K562 (cell line): ENCODE measurements around the gene MATN1. TPM values are rescaled to one million over a fixed set of nuclear protein-coding genes. Genes with fewer than 3 reads are reported as not detected.

Experiments used
- ATAC-seq: fragments of 200-7000 bp; cut with Tn5 transposase; 3 replicates; pipeline ENCODE4 v1.9.1; 2020; ENCODE audit warnings: moderate library complexity
- BruUV-seq: library from RNA; stranded (reverse); fragments of 400-500 nt; replicated peaks from 2 replicates; lab custom pipeline; 2021; lab: Mats Ljungman, UMichigan
- CTCF ChIA-PET: fragments of 300-600 bp; formaldehyde crosslinking; extraction: SDS; loops from one replicate; lab custom pipeline; 2021; ENCODE audit warnings: low intra/inter-chr PET ratio; lab: Yijun Ruan, JAX
- POLR2A ChIA-PET: fragments of 300-600, 350-650 bp; sonication (Branson Sonifier 250); formaldehyde crosslinking; extraction: SDS; loops from one replicate; lab custom pipeline; 2021; ENCODE audit warnings: antibody characterized with exemption, inconsistent platforms; lab: Yijun Ruan, JAX
- DNase-seq, 4 experiments: peaks; one replicate each; pipeline versions ENCODE4 v3.0.0 to v3.0.0-alpha.2; 2011 to 2018; ENCODE audit warnings: low spot score in 3 of 4, mixed read lengths in 3 of 4; ENCODE audit errors: extremely low read depth in 1 of 4
- FAIRE-seq: peaks from 2 replicates; lab custom pipeline; 2011; peaks lifted over from hg19 to GRCh38; lab: Jason Lieb, UNC
- H2AFZ ChIP-seq: 2 replicates; pipeline ENCODE4 v1.6.0; 2011; ENCODE audit warnings: low read depth, low read length, control low read depth, inconsistent platforms
- H3K27ac ChIP-seq: fragments of 200-600 bp; 3 replicates; pipeline ENCODE4 v1.8.0; 2011; ENCODE audit warnings: low read depth, mild to moderate bottlenecking, control low read depth, inconsistent platforms, low read length, moderate library complexity, mixed read lengths; ENCODE audit errors: extremely low read depth
- H3K27me3 ChIP-seq, 2 experiments: fragments of 300-600 bp in 1 of 2; 2 replicates in 1 of 2; 3 replicates in 1 of 2; pipeline versions ENCODE4 v1.6.0 to v1.8.0; 2011; ENCODE audit warnings: inconsistent platforms in 2 of 2, low read length in 2 of 2, mild to moderate bottlenecking in 1 of 2, mixed read lengths in 1 of 2, moderate library complexity in 1 of 2; ENCODE audit not compliant: control insufficient read depth in 2 of 2, insufficient read depth in 2 of 2
- H3K36me3 ChIP-seq: fragments of 300-600 bp; 3 replicates; pipeline ENCODE4 v1.8.0; 2011; ENCODE audit warnings: mild to moderate bottlenecking, low read length, inconsistent platforms; ENCODE audit not compliant: control insufficient read depth, insufficient read depth
- H3K4me1 ChIP-seq, 2 experiments: fragments of 200-600 bp in 1 of 2; replicated peaks in 1 of 2; 2 replicates in 1 of 2; 3 replicates in 1 of 2; pipeline versions ENCODE4 v1.5.1 to v1.8.0; 2011; ENCODE audit warnings: inconsistent platforms in 2 of 2, low read length in 2 of 2, mild to moderate bottlenecking in 1 of 2, mixed read lengths in 1 of 2, moderate library complexity in 1 of 2; ENCODE audit not compliant: control insufficient read depth in 2 of 2, insufficient read depth in 2 of 2
- H3K4me2 ChIP-seq: 2 replicates; pipeline ENCODE4 v1.6.1; 2011; ENCODE audit warnings: low read length, control low read depth, inconsistent platforms, mixed read lengths; ENCODE audit not compliant: insufficient read depth
- H3K4me3 ChIP-seq: fragments of 200-600 bp; sonication (generic), shearing (Covaris generic); 2 replicates; pipeline ENCODE4 v1.5.1; 2016; ENCODE audit warnings: control low read depth, inconsistent platforms
- H3K79me2 ChIP-seq: fragments of 200-600 bp; 3 replicates; pipeline ENCODE4 v1.8.0; 2011; ENCODE audit warnings: low read length, inconsistent platforms; ENCODE audit not compliant: control insufficient read depth, insufficient read depth
- H3K9ac ChIP-seq, 2 experiments: 2 replicates each; pipeline versions ENCODE4 v1.6.0 to v1.6.1; 2011; ENCODE audit warnings: low read depth in 2 of 2, low read length in 2 of 2, control low read depth in 1 of 2, inconsistent platforms in 1 of 2, mild to moderate bottlenecking in 1 of 2, mixed read lengths in 1 of 2; ENCODE audit not compliant: insufficient read depth in 1 of 2
- H3K9me1 ChIP-seq: one replicate; pipeline ENCODE4 v1.6.0; 2011; ENCODE audit warnings: inconsistent platforms, mild to moderate bottlenecking, low read length, moderate library complexity; ENCODE audit not compliant: control insufficient read depth, insufficient read depth
- H3K9me3 ChIP-seq: replicated peaks from 2 replicates; pipeline ENCODE4 v1.5.1; 2011; ENCODE audit warnings: low read depth, low read length, inconsistent platforms; ENCODE audit not compliant: control insufficient read depth, insufficient read depth
- H4K20me1 ChIP-seq: replicated peaks from 2 replicates; pipeline ENCODE4 v1.6.1; 2011; ENCODE audit warnings: low read length, inconsistent platforms, mixed read lengths; ENCODE audit not compliant: control insufficient read depth, insufficient read depth
- CBFB ChIP-seq: sonication (generic); formaldehyde crosslinking; IDR thresholded peaks from 2 replicates; pipeline ENCODE4 v1.4.0; 2020; ENCODE audit warnings: mild to moderate bottlenecking, missing genetic modification reagents
- CSDE1 ChIP-seq, 2 experiments: fragments of 450-650 bp; IDR thresholded peaks; 2 replicates each; pipeline ENCODE4 v1.6.1; 2016; ENCODE audit warnings: mild to moderate bottlenecking in 1 of 2
- DIDO1 ChIP-seq: fragments of 450-650 bp; IDR thresholded peaks from 2 replicates; pipeline ENCODE4 v1.6.1; 2016; ENCODE audit warnings: low read depth, missing biosample characterization, missing genetic modification characterization
- HBP1 ChIP-seq: fragments of 450-650 bp; formaldehyde crosslinking; IDR thresholded peaks from 2 replicates; pipeline ENCODE4 v1.4.0; 2022; ENCODE audit warnings: missing genetic modification characterization
- HLTF ChIP-seq: fragments of 450-650 bp; IDR thresholded peaks from 2 replicates; pipeline ENCODE4 v1.6.1; 2016
- MITF ChIP-seq: IDR thresholded peaks from 2 replicates; pipeline ENCODE4 v1.6.1; 2014; ENCODE audit warnings: antibody characterized with exemption
- SNAPC5 ChIP-seq: fragments of 250-450 bp; sonication (Bioruptor Pico); IDR thresholded peaks from 2 replicates; pipeline ENCODE4 v1.8.0; 2021; ENCODE audit warnings: moderate library complexity, mild to moderate bottlenecking, inconsistent platforms
- ZMIZ1 ChIP-seq, 2 experiments: fragments of 150-350 bp in 1 of 2; IDR thresholded peaks; 2 replicates each; pipeline ENCODE4 v1.6.1; 2012 to 2016; ENCODE audit warnings: low read depth in 2 of 2, low read length in 2 of 2, mild to moderate bottlenecking in 1 of 2, moderate library complexity in 1 of 2
- ZNF518B ChIP-seq: fragments of 250-450 bp; sonication (Bioruptor Pico); IDR thresholded peaks from 2 replicates; pipeline ENCODE4 v1.5.0; 2021; ENCODE audit warnings: mild to moderate bottlenecking, moderate library complexity
- WGBS: fragments of 100-300 bp; shearing (Covaris generic); methylation state at CpG from one replicate; pipeline ENCODE4 v1.1.6; 2016; ENCODE audit warnings: low coverage, mixed read lengths; ENCODE audit not compliant: insufficient coverage; ENCODE audit errors: missing lambda C conversion rate; 5-methylcytosine and 5-hydroxymethylcytosine counted together
- in situ Hi-C: fragments of 300-500 bp; cut with MboI; formaldehyde crosslinking; loops from 4 replicates; pipeline ENCODE4 v1.15.0; 2018; ENCODE audit warnings: inconsistent platforms, mixed read lengths
- intact Hi-C: fragments of 100-400 bp; cut with micrococcal nuclease; formaldehyde crosslinking; loops from 2 replicates; pipeline ENCODE4 v1.14.2; 2022
- polyA plus RNA-seq, 8 experiments: library from polyadenylated mRNA; depleted of rRNA in 4 of 8; stranded (reverse) in 5 of 8; unstranded in 3 of 8; fragments of >200 nt; fragmentation: Nextera tagmentation in 2 of 8; fragmentation: Illumina TruSeq in 1 of 8; extraction: Ambion mirVana in 2 of 8; extraction: Trizol in 1 of 8; gene quantifications; 2 replicates each; pipeline versions ENCODE4 v1.2.1 to v1.2.3, GENCODE V29; 2011 to 2014; ENCODE audit warnings: inconsistent platforms in 1 of 8, missing spikeins in 1 of 8
- total RNA-seq, 7 experiments: library from RNA; depleted of rRNA in 6 of 7; stranded (reverse); fragments of >200 nt in 6 of 7; fragmentation: Illumina TruSeq in 2 of 7; extraction: Trizol in 2 of 7; gene quantifications; 2 replicates each; pipeline versions ENCODE4 v1.2.1 to v1.2.3, GENCODE V29; 2011 to 2021; ENCODE audit warnings: low replicate concordance in 1 of 7

Gene MATN1
- total and polyA plus RNA-seq, 9 of the 15 experiments (the other 6 are each of a cell fraction or from before 2014, with no cell fraction given) = 0.10 to 2.3 (median 1.2) TPM

- TF ChIP-seq ZMIZ1 (IDR thresholded peaks at IDR 0.05; ENCODE audit: low read depth in 2 of 2, low read length in 2 of 2) = no peak
- TF ChIP-seq, all 486 proteins: peak for 7
Measured at GRCh38 chr1:30692201-30692947, 31.0 kb downstream of the MATN1 start (continued).

- POLR2A ChIA-PET = interaction anchor here (0.6 to 0.7 kb wide), 2 partner anchors 20 to 464 kb away, joined by 3 read pairs; no protein-coding TSS in a partner anchor
- no TSS peak for BruUV-seq
- TF ChIP-seq CSDE1 (IDR thresholded peaks at IDR 0.05) (no peak), CBFB (CRISPR knock-in tag) (no peak), ZNF518B (CRISPR knock-in tag) (no peak), MITF (no peak), HLTF (no peak), SNAPC5 (CRISPR knock-in tag) (no peak), HBP1 (no peak), DIDO1 (tag) (no peak)
Measured at GRCh38 chr1:30691480-30691879, 31.9 kb downstream of the MATN1 start.

More at GRCh38 chr1:30691480-30691879, 31.9 kb downstream of the MATN1 start:
- no peaks in the 10 kb centered on the region for H3K9me3 ChIP-seq
- ATAC-seq (no peak), DNase-seq (no peak), FAIRE-seq (no peak)
- no peaks in the 10 kb centered on the region for H3K9me1 ChIP-seq
- intact Hi-C loops = no loop called here
- peaks cover 15 to 46% of the 10 kb centered on the region in 2 experiments; a peak in 3 of 5 replicates for H3K27me3 ChIP-seq
- H2AFZ ChIP-seq = no peak overlapping the region
- no peak overlapping the region for H3K4me3 ChIP-seq
- peak overlapping the region in 1 of 2 experiments; percentile 38; a peak in 1 of 4 replicates for H3K9ac ChIP-seq
- no peaks in the 10 kb centered on the region for H3K36me3 ChIP-seq
- no peaks in the 10 kb centered on the region for H3K4me1 ChIP-seq
- CTCF ChIA-PET = no interaction called here
- in situ Hi-C loops = no loop called here
- no peak overlapping the region for H3K27ac ChIP-seq
- 0 out of 2 replicates have a peak, but pooled peaks cover 10% of the 10 kb centered on the region for H4K20me1 ChIP-seq
- no peak overlapping the region for H3K4me2 ChIP-seq
- WGBS = 3% methylated on average over 5 of the region's 5 CpGs
- no peaks in the 10 kb centered on the region for H3K79me2 ChIP-seq
